H1 (cell line): Measurements from ENCODE around the gene ASCL5. TPM values are rescaled to one million over a fixed set of nuclear protein-coding genes. Genes with fewer than 3 reads are reported as not detected.

Experiments used
- ASH2L ChIP-seq: fragments of 200-600, 300-600 bp; sonication (generic); IDR thresholded peaks from one replicate; pipeline ENCODE4 v1.7.1; 2017; ENCODE audit warnings: low read length
- ATF2 ChIP-seq: IDR thresholded peaks from 2 replicates; pipeline ENCODE4 v1.6.1; 2012; ENCODE audit warnings: low read length, inconsistent platforms
- BACH1 ChIP-seq: IDR thresholded peaks from 2 replicates; pipeline ENCODE4 v1.6.1; 2012; ENCODE audit warnings: low read length, improper control_type of control experiment
- CREB1 ChIP-seq: IDR thresholded peaks from 2 replicates; pipeline ENCODE4 v1.6.1; 2012; ENCODE audit warnings: inconsistent platforms
- CTBP2 ChIP-seq: IDR thresholded peaks from 2 replicates; pipeline ENCODE4 v1.7.0; 2011; ENCODE audit warnings: borderline replicate concordance, mild to moderate bottlenecking, moderate library complexity, mixed read lengths, low read length; ENCODE audit not compliant: insufficient read depth, insufficient read length
- E2F6 ChIP-seq: IDR thresholded peaks from 2 replicates; pipeline ENCODE4 v1.6.1; 2012; ENCODE audit warnings: inconsistent platforms
- FOSL1 ChIP-seq: IDR thresholded peaks from 2 replicates; pipeline ENCODE4 v1.6.1; 2011; ENCODE audit warnings: mild to moderate bottlenecking, low read depth, low read length, moderate library complexity; ENCODE audit not compliant: insufficient read depth
- HDAC2 ChIP-seq, 2 experiments: fragments of 300-600 bp in 1 of 2; sonication (generic) in 1 of 2; IDR thresholded peaks; 2 replicates each; pipeline ENCODE4 v1.6.1; 2011 to 2012; ENCODE audit warnings: low read depth in 2 of 2, low read length in 2 of 2, mild to moderate bottlenecking in 2 of 2, moderate library complexity in 2 of 2, borderline replicate concordance in 1 of 2, inconsistent platforms in 1 of 2
- JUN ChIP-seq: IDR thresholded peaks from 2 replicates; pipeline ENCODE4 v1.6.1; 2011; ENCODE audit warnings: low read depth, mild to moderate bottlenecking, improper control_type of control experiment, low read length
- POLR2A ChIP-seq, 2 experiments: IDR thresholded peaks; 1 replicate in 1 of 2; 2 replicates in 1 of 2; pipeline ENCODE4 v1.6.1; 2011; ENCODE audit warnings: low read depth in 2 of 2, low read length in 2 of 2, mild to moderate bottlenecking in 2 of 2; ENCODE audit errors: control extremely low read depth in 1 of 2
- POLR2AphosphoS5 ChIP-seq: IDR thresholded peaks from 2 replicates; pipeline ENCODE4 v1.6.1; 2011; ENCODE audit warnings: low read depth, low read length
- RAD21 ChIP-seq, 2 experiments: IDR thresholded peaks in 1 of 2; conservative IDR thresholded peaks in 1 of 2; 2 replicates each; pipeline ENCODE4 v1.6.1; 2011; ENCODE audit warnings: low read depth in 2 of 2, low read length in 2 of 2, improper control_type of control experiment in 1 of 2, inconsistent platforms in 1 of 2, mild to moderate bottlenecking in 1 of 2, moderate library complexity in 1 of 2
- RBBP5 ChIP-seq: IDR thresholded peaks from 2 replicates; pipeline ENCODE4 v1.7.1; 2012; ENCODE audit warnings: low read depth, mild to moderate bottlenecking, inconsistent platforms, low read length, moderate library complexity, borderline replicate concordance
- RFX5 ChIP-seq: IDR thresholded peaks from 2 replicates; pipeline ENCODE4 v1.6.1; 2011; ENCODE audit warnings: low read depth, low read length, improper control_type of control experiment, borderline replicate concordance
- SIRT6 ChIP-seq: IDR thresholded peaks from one replicate; pipeline ENCODE4 v1.7.1; 2012; ENCODE audit warnings: low read length, inconsistent platforms
- SP1 ChIP-seq: IDR thresholded peaks from 2 replicates; pipeline ENCODE4 v1.6.1; 2011; ENCODE audit warnings: low read depth, low read length
- SUZ12 ChIP-seq: fragments of 200-600 bp; sonication (generic); IDR thresholded peaks from 2 replicates; pipeline ENCODE4 v1.6.1; 2012; ENCODE audit warnings: mild to moderate bottlenecking, inconsistent platforms, low read length, moderate library complexity, mixed read lengths
- TAF1 ChIP-seq: IDR thresholded peaks from 2 replicates; pipeline ENCODE4 v1.6.1; 2011; ENCODE audit warnings: mild to moderate bottlenecking, low read depth, low read length
- TEAD4 ChIP-seq: IDR thresholded peaks from 2 replicates; pipeline ENCODE4 v1.6.1; 2012; ENCODE audit warnings: low read depth, low read length, inconsistent platforms, mixed read lengths
- USF2 ChIP-seq: IDR thresholded peaks from 2 replicates; pipeline ENCODE4 v1.6.1; 2011; ENCODE audit warnings: low read length, improper control_type of control experiment
- polyA plus RNA-seq, 7 experiments: library from polyadenylated mRNA; depleted of rRNA in 3 of 7; stranded (reverse) in 5 of 7; unstranded in 2 of 7; fragments of >200 nt in 5 of 7; fragments of 200-250 nt in 2 of 7; gene quantifications; 1 replicate in 5 of 7; 2 replicates in 1 of 7; 4 replicates in 1 of 7; pipeline versions ENCODE4 v1.2.1 to v1.2.3, GENCODE V29; 2011 to 2013; ENCODE audit warnings: missing spikeins in 2 of 7, mixed read lengths in 2 of 7
- total RNA-seq: library from RNA; stranded (reverse); fragmentation: NEBNext Ultra II Directional; extraction: Animal tissue kit (Norgen Biotek cat#: 25700); gene quantifications from 2 replicates; pipeline ENCODE4 v1.2.1, GENCODE V29; 2021

ASCL5 gene
- total and polyA plus RNA-seq, 2 of the 8 experiments (the other 6 are each of a cell fraction or from before 2014, with no cell fraction given), result 0.29 to 0.41 TPM

GRCh38 chr1:201171063-201172036, 44.4 kb upstream of the ASCL5 start (continued):
- TF ChIP-seq SUZ12, result peak; percentile 15; the same call in 1 of the 2 replicates
- peak in 1 of 2 experiments; percentile 89; a peak in 1 of 4 replicates for TF ChIP-seq HDAC2 (IDR thresholded peaks at IDR 0.05; ENCODE audit: borderline replicate concordance in 1 of 2, low read depth in 2 of 2, low read length in 2 of 2)
- TF ChIP-seq CTBP2, result no peak
- no peak for TF ChIP-seq TEAD4
- no peak for TF ChIP-seq RBBP5
- TF ChIP-seq ATF2, result peak; percentile 100
- TF ChIP-seq RAD21 (IDR thresholded peaks at IDR 0.05 in 1 of 2, conservative IDR thresholded peaks at IDR 0.05 in 1 of 2; ENCODE audit: low read depth in 2 of 2, low read length in 2 of 2), result no peak
- no peak for TF ChIP-seq POLR2AphosphoS5
- TF ChIP-seq ASH2L, result peak; percentile 55
- peak; percentile 0; the same call in 1 of the 2 replicates for TF ChIP-seq E2F6
- no peak for TF ChIP-seq USF2
- no peak for TF ChIP-seq TAF1
- TF ChIP-seq BACH1, result no peak
- TF ChIP-seq CREB1, result peak; percentile 89
- TF ChIP-seq JUN, result peak; percentile 90
- no peak for TF ChIP-seq SIRT6
- no peak; the same call in 1 of the 2 replicates for TF ChIP-seq RFX5
- TF ChIP-seq SP1, result no peak
- TF ChIP-seq POLR2A (IDR thresholded peaks at IDR 0.05; ENCODE audit: control extremely low read depth in 1 of 2, low read depth in 2 of 2, low read length in 2 of 2), result no peak
- TF ChIP-seq FOSL1, result no peak
